Activated T-helper 1 cell treated with anti-CD3 and anti-CD28 coated beads, Interleukin-12 subunit alpha, Interleukin-12 subunit beta, Interleukin-2, Interleukin-4 antibody, amounts not matched to agents 30 ng/mL and 10 ng/mL and 1 ng/mL, durations not matched to agents 14 hours and 24 hours and 36 hours (primary cell): ENCODE measurements around the gene ZNF829. TPM values are rescaled to one million over a fixed set of nuclear protein-coding genes. Genes with fewer than 3 reads are reported as not detected.
A peak's percentile ranks its signal among the peaks of the same experiment; 100 is the strongest.

ENCODE experiments used
- DNase-seq: peaks from one replicate; pipeline ENCODE4 v3.0.0; 2021; ENCODE audit warnings: low spot score
- H3K27ac Mint-ChIP-seq: one replicate; pipeline ENCODE4 v1.8.0; 2021; ENCODE audit warnings: mild to moderate bottlenecking, mixed read lengths
- H3K27me3 Mint-ChIP-seq: one replicate; pipeline ENCODE4 v1.8.0; 2022; ENCODE audit warnings: mild to moderate bottlenecking, moderate library complexity, mixed read lengths; ENCODE audit not compliant: insufficient read depth
- H3K36me3 Mint-ChIP-seq: one replicate; pipeline ENCODE4 v1.8.0; 2021; ENCODE audit warnings: low read depth, mixed read lengths
- H3K4me1 Mint-ChIP-seq: one replicate; pipeline ENCODE4 v1.8.0; 2021; ENCODE audit warnings: low read depth, mixed read lengths
- H3K4me3 Mint-ChIP-seq: one replicate; pipeline ENCODE4 v1.8.0; 2021; ENCODE audit warnings: mild to moderate bottlenecking, moderate library complexity, mixed read lengths
- H3K9me3 Mint-ChIP-seq: one replicate; pipeline ENCODE4 v1.8.0; 2021; ENCODE audit warnings: mixed read lengths
- intact Hi-C: fragments of 100-400 bp; cut with micrococcal nuclease; formaldehyde crosslinking; loops from one replicate; pipeline ENCODE4 v1.15.1; 2024
- total RNA-seq: library from RNA; stranded (reverse); gene quantifications from 2 replicates; pipeline ENCODE4 v1.2.3, GENCODE V29; 2022

The ZNF829 gene
- total RNA-seq, 1 donor from 2014 or later: 5.4 TPM

- Mint-ChIP-seq H3K4me1 (no peaks in the 10 kb centered on the region), H3K27ac (no peak overlapping the region), H3K27me3 (no peaks in the 10 kb centered on the region), H3K36me3 (peaks cover 29% of the 10 kb centered on the region), H3K9me3 (peaks cover 68% of the 10 kb centered on the region), H3K4me3 (no peak overlapping the region)
- intact Hi-C loops: no loop called here
- no peak for DNase-seq
These were observed 38.8 kb downstream of the ZNF829 start for GRCh38 chr19:36876993-36877938.

DNA sequence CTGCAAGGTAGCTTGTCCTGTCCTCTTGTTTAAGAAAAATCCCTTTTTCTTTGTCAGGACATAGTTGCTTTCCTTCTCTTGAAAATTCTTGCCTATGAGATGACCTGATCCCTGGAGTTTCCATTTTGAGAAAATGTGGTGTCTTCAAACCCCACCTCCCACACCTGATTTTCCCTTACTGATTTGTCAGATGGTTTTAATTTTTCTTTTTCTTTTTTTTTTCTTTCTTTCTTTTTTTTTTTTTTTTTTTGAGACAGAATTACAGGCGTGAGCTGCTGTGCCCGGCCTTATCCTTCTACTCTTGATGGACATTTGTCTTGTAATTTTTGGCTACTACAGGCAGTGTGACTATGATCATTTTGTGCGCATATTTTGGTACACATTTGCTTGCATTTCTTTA lies 64.2 kb downstream of the ZNF829 start:
- H3K36me3 Mint-ChIP-seq: peaks cover 35% of the 10 kb centered on the region
- DNase-seq: no peak

DNA sequence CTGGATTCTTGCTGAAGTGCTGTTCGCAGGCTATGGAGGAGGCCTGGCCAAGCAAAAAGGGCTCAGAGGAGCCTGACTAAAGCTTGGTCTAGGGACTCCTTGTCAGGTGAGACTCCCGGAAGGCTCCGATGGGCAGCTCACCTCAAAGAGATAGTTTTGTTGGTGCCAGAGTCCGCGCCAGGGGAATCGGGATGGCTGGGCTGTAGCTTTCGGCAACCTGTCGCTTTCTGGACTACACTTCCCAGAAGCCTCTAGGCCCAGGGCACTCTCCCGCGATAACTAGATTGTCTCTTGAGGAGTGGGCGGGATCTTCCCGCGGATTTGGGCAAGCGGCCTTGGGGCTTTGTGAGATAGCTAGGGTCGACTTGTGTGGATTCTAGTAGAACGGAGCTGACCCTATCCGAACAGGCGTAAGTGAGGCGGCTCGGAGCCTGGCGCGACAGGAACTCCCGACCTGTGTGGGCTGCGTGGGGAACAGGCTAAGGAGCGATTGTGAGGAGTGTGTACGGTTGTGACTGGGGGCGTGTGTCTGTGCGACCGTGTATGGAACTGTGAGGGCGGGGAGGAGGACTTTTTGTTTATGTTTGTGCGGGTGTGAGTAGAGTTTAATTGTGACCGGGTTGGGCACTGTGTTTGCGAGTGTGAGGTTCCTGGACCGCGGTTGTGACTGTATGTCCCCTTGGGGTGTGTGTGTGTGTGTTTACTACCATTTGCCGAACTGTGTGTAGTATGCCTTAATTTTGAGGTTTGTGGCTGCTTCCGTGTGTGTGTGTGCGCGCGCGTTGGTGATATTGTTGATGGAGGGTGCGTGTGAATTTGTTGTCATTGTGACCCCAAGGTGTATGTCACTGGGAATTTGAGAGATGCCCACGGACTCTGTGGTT lies 65.3 kb downstream of the ZNF829 start, which contains the start of gene ZNF345:
Gene ZNF345, plus strand, starts transcription at position 318 of the 884 bp plus-strand sequence. CDS start 25,955 bp downstream, outside the sequence.
- intact Hi-C loops: loop anchor here (1.0 to 10.0 kb wide), 19 partner anchors 12 to 804 kb away; partner anchors contain the start of genes THAP8, WDR62, ZFP14 and ZFP30
- Mint-ChIP-seq H3K9me3 (peaks cover 28% of the 10 kb centered on the region), H3K36me3 (peaks cover 31% of the 10 kb centered on the region), H3K27ac (no peak within 1 kb of the TSS), H3K27me3 (no peaks in the 10 kb centered on the region), H3K4me3 (no peak within 1 kb of the TSS), H3K4me1 (peaks cover 6% of the 10 kb centered on the region)
- peak; percentile 81 for DNase-seq

More for the DNA sequence above, 64.2 kb downstream of the ZNF829 start:
- H3K4me3 Mint-ChIP-seq: no peak overlapping the region
- intact Hi-C loops: loop anchor here (2.0 to 10.0 kb wide), 3 partner anchors 121 to 797 kb away; partner anchors contain the start of genes THAP8, WDR62, ZNF540 and ZNF571
- peaks cover 6% of the 10 kb centered on the region for H3K4me1 Mint-ChIP-seq
- peaks cover 34% of the 10 kb centered on the region for H3K9me3 Mint-ChIP-seq
- no peaks in the 10 kb centered on the region for H3K27me3 Mint-ChIP-seq
- H3K27ac Mint-ChIP-seq: no peak overlapping the region

DNA sequence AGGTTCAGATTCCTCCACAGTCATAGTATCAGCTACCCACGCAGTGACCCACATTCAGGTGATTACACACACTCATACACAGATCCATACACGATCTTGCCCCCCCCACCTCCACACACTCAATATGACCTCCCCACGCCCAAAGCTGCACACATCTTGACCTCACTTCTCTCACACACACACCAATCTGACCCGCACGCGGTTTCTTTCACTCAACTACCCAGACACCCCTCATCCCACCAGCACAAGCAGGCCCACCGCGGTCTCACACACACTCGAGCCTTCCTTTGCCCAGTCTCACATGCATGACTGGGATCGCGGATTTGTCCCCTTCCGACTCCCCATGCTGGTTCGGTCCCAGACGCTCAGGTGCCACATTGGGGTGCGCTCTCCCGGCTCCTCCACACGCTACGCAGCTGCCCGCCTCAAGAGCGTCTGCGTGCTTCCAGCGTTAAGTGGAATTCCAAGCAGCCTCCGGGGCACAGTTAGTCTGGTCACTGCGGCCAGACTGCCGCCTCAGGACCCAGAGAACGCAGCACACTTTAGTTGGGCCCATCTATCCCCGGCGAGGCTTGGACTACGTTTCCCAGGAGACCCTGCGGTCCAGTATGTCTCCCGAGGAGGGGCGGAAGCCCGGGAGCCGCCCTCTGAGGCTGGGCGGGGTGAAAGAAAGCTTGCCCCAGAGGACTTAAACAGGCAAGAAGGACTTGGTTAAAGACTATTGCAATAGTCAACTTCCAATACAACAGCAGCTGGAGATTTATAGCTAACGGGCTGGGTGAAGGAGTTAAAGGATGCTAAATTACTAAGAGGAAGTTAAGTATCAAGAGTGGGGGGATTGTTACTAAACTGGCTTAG lies 66.2 kb downstream of the ZNF829 start:
- H3K4me1 Mint-ChIP-seq: peaks cover 6% of the 10 kb centered on the region
- H3K4me3 Mint-ChIP-seq: no peak overlapping the region
- H3K36me3 Mint-ChIP-seq: peaks cover 33% of the 10 kb centered on the region
- H3K27me3 Mint-ChIP-seq: no peaks in the 10 kb centered on the region
- peaks cover 31% of the 10 kb centered on the region for H3K9me3 Mint-ChIP-seq
- intact Hi-C loops: loop anchor here (1.0 to 10.0 kb wide), 22 partner anchors 12 to 805 kb away; partner anchors contain the start of genes THAP8, WDR62, ZFP14 and ZFP30
- no peak overlapping the region for H3K27ac Mint-ChIP-seq
- DNase-seq: peak; percentile 88

- Mint-ChIP-seq H3K27ac (no peak overlapping the region), H3K36me3 (peaks cover 35% of the 10 kb centered on the region), H3K4me3 (peak overlapping the region; percentile 82), H3K27me3 (no peaks in the 10 kb centered on the region), H3K4me1 (peaks cover 6% of the 10 kb centered on the region), H3K9me3 (peaks cover 25% of the 10 kb centered on the region)
- intact Hi-C loops: no loop called here
- DNase-seq: no peak
These were observed 68.1 kb downstream of the ZNF829 start for GRCh38 chr19:36847968-36848367.

DNA sequence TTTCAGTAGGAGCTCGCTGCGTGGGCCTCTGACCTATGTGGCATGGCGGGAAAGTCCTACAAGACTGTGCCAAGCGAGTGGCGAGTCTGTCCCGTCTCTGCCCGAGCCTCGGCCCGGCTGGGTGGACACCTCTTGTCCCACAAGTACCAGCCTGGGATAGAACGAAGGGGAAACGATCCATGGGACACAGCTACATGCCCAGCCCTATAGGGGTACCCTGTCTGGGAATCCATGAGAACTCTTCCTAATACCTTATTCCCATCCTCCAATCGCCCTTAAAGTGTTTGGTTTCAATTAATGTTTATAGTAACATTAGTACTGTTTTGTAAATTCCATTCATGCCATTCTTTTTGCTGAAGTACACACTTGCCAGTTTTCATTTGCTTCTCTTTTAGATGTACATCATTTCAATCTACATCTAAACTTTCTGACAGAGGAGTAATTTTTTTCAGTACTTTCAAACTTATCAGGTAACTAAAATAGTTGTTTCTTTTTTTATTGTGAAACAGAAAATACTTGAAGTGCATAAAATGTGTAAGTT lies 77.2 kb downstream of the ZNF829 start:
- no peak overlapping the region for H3K27ac Mint-ChIP-seq
- H3K4me3 Mint-ChIP-seq: no peak overlapping the region
- H3K27me3 Mint-ChIP-seq: no peaks in the 10 kb centered on the region
- no peak for DNase-seq
- H3K9me3 Mint-ChIP-seq: peaks cover 39% of the 10 kb centered on the region
- intact Hi-C loops: loop anchor here (1.0 to 10.0 kb wide), 13 partner anchors 11 to 627 kb away; partner anchors contain the start of genes ZFP14, ZNF260, ZNF345 and ZNF383
- no peaks in the 10 kb centered on the region for H3K4me1 Mint-ChIP-seq
- H3K36me3 Mint-ChIP-seq: peaks cover 43% of the 10 kb centered on the region

Other genes with a start within 250 kb of the ZNF829 start
- 5.5 and 6.8 TPM in 2 replicates for gene ZNF461, start 249.5 kb downstream of the ZNF829 start, total RNA-seq
- 5.8 and 8.5 TPM in 2 replicates for gene ZNF567, start 228.7 kb downstream of the ZNF829 start, total RNA-seq
- 3.2 and 3.7 TPM in 2 replicates for gene ZNF850, start 143.5 kb downstream of the ZNF829 start, total RNA-seq
- 4.4 and 4.5 TPM in 2 replicates for gene ZNF790, start 77.9 kb downstream of the ZNF829 start, total RNA-seq
- 3.7 and 4.4 TPM in 2 replicates for gene ZNF345, start 65.4 kb downstream of the ZNF829 start, total RNA-seq
- 4.4 and 4.9 TPM in 2 replicates for gene ZNF568, start within 50 bp of the ZNF829 start, total RNA-seq
- 5.9 and 9.1 TPM in 2 replicates for gene ZNF420, start 162.1 kb upstream of the ZNF829 start, total RNA-seq